ENCODE measurements around the gene EXOC3L2.

DNA sequence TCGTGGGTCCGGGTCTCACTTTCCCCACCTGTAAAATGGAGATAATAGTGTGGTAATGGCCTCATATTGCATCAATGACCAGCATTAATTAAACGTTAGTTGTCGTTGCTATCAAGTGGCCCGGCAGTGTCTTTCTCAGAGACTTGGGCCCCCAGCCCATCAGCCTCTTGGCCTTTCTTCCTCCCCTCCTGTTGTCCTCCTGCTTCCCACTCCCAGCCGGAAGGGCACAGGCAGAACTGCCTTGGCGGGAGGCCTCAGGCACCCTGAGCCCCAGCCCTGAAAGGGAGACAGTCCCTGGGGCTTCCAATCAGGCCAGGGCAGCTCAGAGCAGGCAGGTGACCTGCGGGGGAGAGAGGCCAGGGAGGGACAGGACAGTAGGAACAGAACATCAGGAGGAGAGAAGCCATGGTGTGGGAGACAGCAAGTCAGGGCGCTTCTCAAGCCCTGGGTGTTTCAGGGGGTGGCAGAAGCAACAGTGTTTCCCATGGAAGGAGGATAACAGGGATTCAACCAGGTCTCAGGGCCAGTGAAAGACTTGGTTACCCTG lies 10.5 kb upstream of the EXOC3L2 start:
- TF ChIP-seq POLR2A (IDR thresholded peaks at IDR 0.05; ENCODE audit: low read length) (no peak), GATA1 (IDR thresholded peaks at IDR 0.05; ENCODE audit: low read depth, low read length) (no peak)
